Astrocyte (in vitro differentiated cells and primary cell): ENCODE measurements around the gene NSF.

Experiments used
- EZH2 ChIP-seq: IDR thresholded peaks from 2 replicates; pipeline ENCODE4 v1.6.1; 2012; ENCODE audit warnings: mild to moderate bottlenecking, low read length, inconsistent platforms; ENCODE audit not compliant: insufficient read depth
- TF ChIP-seq, protein P1 (sequence below): IDR thresholded peaks from 2 replicates; pipeline ENCODE4 v1.5.1; 2011; ENCODE audit warnings: low read depth, mild to moderate bottlenecking, inconsistent platforms, low read length, moderate library complexity; ENCODE audit not compliant: insufficient read depth

DNA sequence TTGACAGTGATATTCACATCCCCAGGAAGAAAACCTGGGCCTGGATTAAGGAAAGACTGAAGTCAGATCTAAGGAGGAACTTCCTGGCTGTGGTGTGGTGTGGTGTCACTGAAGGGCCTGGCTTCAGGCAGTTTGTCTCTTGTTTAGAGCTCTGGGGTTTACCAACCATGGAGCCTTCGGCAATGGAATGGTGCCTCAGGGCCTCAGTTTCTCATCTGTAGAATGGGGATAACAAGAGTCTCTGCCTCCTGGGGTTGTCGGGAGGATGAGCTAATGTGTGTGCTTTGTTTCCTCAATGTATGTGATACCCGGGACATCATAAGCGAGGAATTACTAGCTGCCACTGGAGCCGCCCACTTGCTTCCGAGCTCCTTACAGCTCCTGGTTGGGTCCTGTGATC lies 215.3 kb downstream of the NSF start:
- TF ChIP-seq, protein P1, sequence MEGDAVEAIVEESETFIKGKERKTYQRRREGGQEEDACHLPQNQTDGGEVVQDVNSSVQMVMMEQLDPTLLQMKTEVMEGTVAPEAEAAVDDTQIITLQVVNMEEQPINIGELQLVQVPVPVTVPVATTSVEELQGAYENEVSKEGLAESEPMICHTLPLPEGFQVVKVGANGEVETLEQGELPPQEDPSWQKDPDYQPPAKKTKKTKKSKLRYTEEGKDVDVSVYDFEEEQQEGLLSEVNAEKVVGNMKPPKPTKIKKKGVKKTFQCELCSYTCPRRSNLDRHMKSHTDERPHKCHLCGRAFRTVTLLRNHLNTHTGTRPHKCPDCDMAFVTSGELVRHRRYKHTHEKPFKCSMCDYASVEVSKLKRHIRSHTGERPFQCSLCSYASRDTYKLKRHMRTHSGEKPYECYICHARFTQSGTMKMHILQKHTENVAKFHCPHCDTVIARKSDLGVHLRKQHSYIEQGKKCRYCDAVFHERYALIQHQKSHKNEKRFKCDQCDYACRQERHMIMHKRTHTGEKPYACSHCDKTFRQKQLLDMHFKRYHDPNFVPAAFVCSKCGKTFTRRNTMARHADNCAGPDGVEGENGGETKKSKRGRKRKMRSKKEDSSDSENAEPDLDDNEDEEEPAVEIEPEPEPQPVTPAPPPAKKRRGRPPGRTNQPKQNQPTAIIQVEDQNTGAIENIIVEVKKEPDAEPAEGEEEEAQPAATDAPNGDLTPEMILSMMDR = no peak
- TF ChIP-seq EZH2 = no peak
